ENCODE results near the gene POLR2L. TPM values are rescaled to one million over a fixed set of nuclear protein-coding genes. Genes with fewer than 3 reads are reported as not detected.
A peak's percentile ranks its signal among the peaks of the same experiment; 100 is the strongest.

Gene POLR2L
- total and polyA plus RNA-seq, 2 of the 13 experiments (the other 11 are each of a cell fraction or from before 2014, with no cell fraction given) = 104 to 114 TPM

DNA sequence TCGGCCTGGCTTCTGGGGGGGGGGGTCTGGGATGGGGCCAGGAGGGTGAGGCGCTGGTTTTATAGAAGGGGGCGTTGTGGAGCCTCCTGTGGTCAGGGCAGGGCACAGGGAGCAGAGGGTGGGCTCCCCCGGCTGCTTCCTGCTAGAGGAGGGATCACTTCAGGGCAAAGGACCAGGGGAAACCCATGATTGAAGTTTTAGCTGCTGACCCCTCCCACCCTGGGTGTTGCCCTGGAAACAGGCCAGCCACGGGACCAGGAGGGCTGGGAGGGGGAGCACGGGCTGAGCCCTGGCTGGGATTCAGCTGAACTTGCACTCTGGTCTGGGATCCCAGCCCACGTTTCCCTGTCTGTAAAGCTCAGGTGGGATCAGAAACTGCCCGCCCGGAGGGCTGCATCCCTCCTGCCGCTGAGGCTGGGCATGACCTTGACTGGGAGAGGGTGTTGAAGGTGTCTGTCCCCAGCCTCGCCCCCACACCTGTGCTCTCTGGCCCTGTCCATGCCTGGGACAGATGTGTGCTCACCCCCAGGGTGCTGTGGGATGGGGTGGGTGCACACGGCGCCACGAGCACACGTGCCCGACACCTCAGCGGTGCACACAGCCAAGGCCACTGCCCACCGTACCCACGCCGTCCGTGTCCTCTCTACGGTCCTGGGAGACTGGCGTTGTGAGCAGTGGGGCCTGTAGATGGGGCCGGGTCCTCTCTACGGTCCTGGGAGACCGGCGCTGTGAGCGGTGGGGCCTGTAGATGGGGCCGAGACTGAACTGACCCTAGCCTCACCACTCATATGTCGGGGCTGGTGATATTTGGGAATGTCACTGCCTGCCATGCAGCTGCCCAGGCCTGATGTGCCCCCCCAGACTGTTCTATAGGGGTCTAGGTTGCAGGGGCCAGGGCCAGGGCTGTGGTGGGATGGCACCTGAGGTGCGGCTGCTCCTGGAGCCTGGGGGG is 2.6 kb upstream of the POLR2L start (continued):
- TF ChIP-seq, protein P1, sequence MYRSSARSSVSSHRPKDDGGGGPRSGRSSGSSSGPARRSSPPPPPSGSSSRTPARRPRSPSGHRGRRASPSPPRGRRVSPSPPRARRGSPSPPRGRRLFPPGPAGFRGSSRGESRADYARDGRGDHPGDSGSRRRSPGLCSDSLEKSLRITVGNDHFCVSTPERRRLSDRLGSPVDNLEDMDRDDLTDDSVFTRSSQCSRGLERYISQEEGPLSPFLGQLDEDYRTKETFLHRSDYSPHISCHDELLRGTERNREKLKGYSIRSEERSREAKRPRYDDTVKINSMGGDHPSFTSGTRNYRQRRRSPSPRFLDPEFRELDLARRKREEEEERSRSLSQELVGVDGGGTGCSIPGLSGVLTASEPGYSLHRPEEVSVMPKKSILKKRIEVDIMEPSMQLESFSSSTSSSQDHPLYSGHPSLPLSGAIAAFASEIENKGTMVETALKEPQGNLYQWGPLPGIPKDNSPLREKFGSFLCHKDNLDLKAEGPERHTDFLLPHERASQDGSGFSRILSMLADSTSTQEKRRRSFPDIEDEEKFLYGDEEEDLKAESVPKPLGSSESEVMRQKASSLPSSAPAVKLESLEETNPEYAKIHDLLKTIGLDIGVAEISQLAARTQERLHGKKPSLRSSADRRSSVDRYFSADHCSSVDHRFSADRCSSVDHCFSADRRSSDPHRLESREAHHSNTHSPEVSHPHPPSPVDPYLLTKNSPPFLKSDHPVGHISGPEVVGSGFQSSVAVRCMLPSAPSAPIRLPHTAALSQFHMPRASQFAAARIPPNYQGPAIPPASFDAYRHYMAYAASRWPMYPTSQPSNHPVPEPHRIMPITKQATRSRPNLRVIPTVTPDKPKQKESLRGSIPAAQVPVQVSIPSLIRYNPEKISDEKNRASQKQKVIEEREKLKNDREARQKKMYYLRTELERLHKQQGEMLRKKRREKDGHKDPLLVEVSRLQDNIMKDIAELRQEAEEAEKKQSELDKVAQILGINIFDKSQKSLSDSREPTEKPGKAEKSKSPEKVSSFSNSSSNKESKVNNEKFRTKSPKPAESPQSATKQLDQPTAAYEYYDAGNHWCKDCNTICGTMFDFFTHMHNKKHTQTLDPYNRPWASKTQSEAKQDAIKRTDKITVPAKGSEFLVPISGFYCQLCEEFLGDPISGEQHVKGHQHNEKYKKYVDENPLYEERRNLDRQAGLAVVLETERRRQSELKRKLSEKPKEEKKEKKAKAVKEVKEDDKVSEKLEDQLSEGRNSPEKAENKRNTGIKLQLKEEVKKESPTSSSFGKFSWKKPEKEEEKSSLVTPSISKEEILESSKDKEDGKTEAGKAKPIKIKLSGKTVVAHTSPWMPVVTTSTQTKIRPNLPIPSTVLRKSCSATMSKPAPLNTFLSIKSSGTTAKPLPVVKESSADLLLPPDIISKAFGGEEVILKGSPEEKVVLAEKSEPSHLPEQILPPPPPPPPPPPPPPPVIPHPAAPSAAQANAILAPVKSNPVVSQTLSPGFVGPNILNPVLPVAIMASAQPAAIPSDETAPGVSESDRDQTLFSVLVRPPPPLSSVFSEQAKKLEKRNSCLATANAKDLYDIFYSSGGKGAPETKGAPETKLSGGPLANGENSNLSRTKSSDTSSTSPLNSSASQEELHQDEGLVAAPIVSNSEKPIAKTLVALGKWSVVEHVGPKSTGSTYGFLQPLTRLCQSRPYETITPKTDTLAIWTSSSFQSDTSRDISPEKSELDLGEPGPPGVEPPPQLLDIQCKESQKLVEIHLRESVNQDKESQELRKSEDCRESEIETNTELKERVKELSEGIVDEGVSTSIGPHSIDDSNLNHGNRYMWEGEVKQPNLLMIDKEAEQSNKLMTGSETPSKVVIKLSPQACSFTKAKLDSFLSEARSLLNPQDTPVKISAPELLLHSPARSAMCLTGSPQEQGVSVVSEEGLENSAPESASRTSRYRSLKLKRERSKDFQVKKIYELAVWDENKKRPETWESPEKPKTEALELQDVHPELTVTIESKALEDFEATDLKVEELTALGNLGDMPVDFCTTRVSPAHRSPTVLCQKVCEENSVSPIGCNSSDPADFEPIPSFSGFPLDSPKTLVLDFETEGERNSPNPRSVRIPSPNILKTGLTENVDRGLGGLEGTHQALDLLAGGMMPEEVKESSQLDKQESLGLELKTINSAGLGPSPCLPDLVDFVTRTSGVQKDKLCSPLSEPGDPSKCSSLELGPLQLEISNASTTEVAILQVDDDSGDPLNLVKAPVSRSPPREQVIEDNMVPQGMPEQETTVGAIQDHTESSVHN (CRISPR knock-in tag; IDR thresholded peaks at IDR 0.05) = no peak
- TF ChIP-seq, protein P2, sequence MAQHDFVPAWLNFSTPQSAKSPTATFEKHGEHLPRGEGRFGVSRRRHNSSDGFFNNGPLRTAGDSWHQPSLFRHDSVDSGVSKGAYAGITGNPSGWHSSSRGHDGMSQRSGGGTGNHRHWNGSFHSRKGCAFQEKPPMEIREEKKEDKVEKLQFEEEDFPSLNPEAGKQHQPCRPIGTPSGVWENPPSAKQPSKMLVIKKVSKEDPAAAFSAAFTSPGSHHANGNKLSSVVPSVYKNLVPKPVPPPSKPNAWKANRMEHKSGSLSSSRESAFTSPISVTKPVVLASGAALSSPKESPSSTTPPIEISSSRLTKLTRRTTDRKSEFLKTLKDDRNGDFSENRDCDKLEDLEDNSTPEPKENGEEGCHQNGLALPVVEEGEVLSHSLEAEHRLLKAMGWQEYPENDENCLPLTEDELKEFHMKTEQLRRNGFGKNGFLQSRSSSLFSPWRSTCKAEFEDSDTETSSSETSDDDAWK (CRISPR knock-in tag; IDR thresholded peaks at IDR 0.05) = no peak
- TF ChIP-seq DMAP1 (CRISPR knock-in tag; IDR thresholded peaks at IDR 0.05) = 0 out of 2 replicates have a peak, but pooled peaks have one; percentile 28
- TF ChIP-seq TBL1XR1 (IDR thresholded peaks at IDR 0.05; ENCODE audit: borderline replicate concordance, low read length, partially characterized antibody) = peak; percentile 25
- TF ChIP-seq ZNF747 (CRISPR knock-in tag; IDR thresholded peaks at IDR 0.05; ENCODE audit: borderline replicate concordance) = 0 out of 2 replicates have a peak, but pooled peaks have one; percentile 21
- TF ChIP-seq, protein P3, sequence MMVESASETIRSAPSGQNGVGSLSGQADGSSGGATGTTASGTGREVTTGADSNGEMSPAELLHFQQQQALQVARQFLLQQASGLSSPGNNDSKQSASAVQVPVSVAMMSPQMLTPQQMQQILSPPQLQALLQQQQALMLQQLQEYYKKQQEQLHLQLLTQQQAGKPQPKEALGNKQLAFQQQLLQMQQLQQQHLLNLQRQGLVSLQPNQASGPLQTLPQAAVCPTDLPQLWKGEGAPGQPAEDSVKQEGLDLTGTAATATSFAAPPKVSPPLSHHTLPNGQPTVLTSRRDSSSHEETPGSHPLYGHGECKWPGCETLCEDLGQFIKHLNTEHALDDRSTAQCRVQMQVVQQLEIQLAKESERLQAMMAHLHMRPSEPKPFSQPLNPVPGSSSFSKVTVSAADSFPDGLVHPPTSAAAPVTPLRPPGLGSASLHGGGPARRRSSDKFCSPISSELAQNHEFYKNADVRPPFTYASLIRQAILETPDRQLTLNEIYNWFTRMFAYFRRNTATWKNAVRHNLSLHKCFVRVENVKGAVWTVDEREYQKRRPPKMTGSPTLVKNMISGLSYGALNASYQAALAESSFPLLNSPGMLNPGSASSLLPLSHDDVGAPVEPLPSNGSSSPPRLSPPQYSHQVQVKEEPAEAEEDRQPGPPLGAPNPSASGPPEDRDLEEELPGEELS (CRISPR knock-in tag; IDR thresholded peaks at IDR 0.05) = 0 out of 2 replicates have a peak, but pooled peaks have one; percentile 9
- no peak for TF ChIP-seq ZSCAN30 (CRISPR knock-in tag; IDR thresholded peaks at IDR 0.05)
- no peak for TF ChIP-seq PHF21A (CRISPR knock-in tag; IDR thresholded peaks at IDR 0.05)
- TF ChIP-seq ZNF543 (CRISPR knock-in tag; IDR thresholded peaks at IDR 0.05) = 0 out of 2 replicates have a peak, but pooled peaks have one; percentile 72
- TF ChIP-seq PPARG (CRISPR knock-in tag; conservative IDR thresholded peaks at IDR 0.05) = no peak
- 0 out of 2 replicates have a peak, but pooled peaks have one; percentile 45 for TF ChIP-seq ZNF772 (CRISPR knock-in tag; IDR thresholded peaks at IDR 0.05)
- TF ChIP-seq HOXA3 (CRISPR knock-in tag; IDR thresholded peaks at IDR 0.05) = peak; percentile 13; the same call in 1 of the 2 replicates
- no peak for TF ChIP-seq EP300 (IDR thresholded peaks at IDR 0.05; ENCODE audit: low read depth in 2 of 2, low read length in 2 of 2)
- 0 out of 2 replicates have a peak, but pooled peaks have one; percentile 22 for TF ChIP-seq EP300 (CRISPR knock-in tag; IDR thresholded peaks at IDR 0.05; ENCODE audit: borderline replicate concordance)
- 0 out of 2 replicates have a peak, but pooled peaks have one; percentile 44 for TF ChIP-seq MYC (CRISPR knock-in tag; IDR thresholded peaks at IDR 0.05; ENCODE audit: borderline replicate concordance)
